ENCODE data around the gene SHC4. TPM values are rescaled to one million over a fixed set of nuclear protein-coding genes. Genes with fewer than 3 reads are reported as not detected.
A peak's percentile ranks its signal among the peaks of the same experiment; 100 is the strongest.

Gene SHC4
- total RNA-seq, 1 donor from 2014 or later = 0.58 TPM

GRCh38 chr15:48834756-48835155, 129.0 kb downstream of the SHC4 start:
- no peak overlapping the region for H3K4me3 Mint-ChIP-seq
- peaks cover 1% of the 10 kb centered on the region for H3K36me3 Mint-ChIP-seq
- no peaks in the 10 kb centered on the region for H3K4me1 Mint-ChIP-seq
- H3K27ac Mint-ChIP-seq = no peak overlapping the region
- no peak for DNase-seq (ENCODE audit: low spot score in 2 of 2, unreplicated experiment in 2 of 2)
- H3K27me3 Mint-ChIP-seq (ENCODE audit: low read depth) = no peaks in the 10 kb centered on the region
- TF ChIP-seq, protein P1, sequence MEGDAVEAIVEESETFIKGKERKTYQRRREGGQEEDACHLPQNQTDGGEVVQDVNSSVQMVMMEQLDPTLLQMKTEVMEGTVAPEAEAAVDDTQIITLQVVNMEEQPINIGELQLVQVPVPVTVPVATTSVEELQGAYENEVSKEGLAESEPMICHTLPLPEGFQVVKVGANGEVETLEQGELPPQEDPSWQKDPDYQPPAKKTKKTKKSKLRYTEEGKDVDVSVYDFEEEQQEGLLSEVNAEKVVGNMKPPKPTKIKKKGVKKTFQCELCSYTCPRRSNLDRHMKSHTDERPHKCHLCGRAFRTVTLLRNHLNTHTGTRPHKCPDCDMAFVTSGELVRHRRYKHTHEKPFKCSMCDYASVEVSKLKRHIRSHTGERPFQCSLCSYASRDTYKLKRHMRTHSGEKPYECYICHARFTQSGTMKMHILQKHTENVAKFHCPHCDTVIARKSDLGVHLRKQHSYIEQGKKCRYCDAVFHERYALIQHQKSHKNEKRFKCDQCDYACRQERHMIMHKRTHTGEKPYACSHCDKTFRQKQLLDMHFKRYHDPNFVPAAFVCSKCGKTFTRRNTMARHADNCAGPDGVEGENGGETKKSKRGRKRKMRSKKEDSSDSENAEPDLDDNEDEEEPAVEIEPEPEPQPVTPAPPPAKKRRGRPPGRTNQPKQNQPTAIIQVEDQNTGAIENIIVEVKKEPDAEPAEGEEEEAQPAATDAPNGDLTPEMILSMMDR (IDR thresholded peaks at IDR 0.05; ENCODE audit: unreplicated experiment) = no peak
- H3K9me3 Mint-ChIP-seq = peaks cover 24% of the 10 kb centered on the region

DNA sequence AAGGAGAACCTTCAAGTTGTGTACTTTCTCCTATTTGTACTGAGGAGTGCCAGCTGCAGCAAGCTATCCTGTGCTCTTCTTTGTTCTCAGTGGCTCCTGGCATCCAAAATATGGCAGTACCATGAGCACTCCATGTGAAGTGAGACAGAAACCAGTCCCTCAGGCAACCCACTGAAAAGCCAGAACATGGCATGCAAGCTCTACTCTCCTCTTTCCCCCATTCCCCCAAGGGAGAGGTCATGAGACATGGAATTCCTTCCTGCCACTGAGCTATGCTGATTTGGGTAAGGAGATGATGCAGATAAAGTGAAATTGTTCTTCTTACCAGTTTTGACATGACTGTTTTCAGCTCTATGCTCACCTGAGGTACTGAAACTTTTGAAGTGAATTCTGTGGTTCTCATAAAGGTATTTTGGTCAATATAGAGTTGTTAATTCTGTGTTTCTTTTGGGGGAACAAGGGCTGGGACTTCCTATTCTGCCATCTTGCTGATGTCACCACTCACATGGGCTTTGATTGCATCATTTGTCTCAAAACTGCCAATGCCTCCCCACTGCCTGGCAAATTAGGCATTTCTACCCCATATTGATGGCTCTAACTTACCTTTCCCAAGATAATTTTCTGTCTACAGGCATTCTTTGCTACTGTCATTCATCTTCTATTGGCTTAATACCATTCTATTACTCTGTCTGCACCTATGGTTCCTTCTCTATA, 130.0 kb downstream of the SHC4 start:
- H3K4me1 Mint-ChIP-seq = peaks cover 5% of the 10 kb centered on the region
- TF ChIP-seq, protein P1 (IDR thresholded peaks at IDR 0.05; ENCODE audit: unreplicated experiment) = no peak
- peaks cover 1% of the 10 kb centered on the region for H3K36me3 Mint-ChIP-seq
- DNase-seq (ENCODE audit: low spot score in 2 of 2, unreplicated experiment in 2 of 2) = no peak
- no peaks in the 10 kb centered on the region for H3K27me3 Mint-ChIP-seq (ENCODE audit: low read depth)
- H3K27ac Mint-ChIP-seq = no peak overlapping the region
- peaks cover 24% of the 10 kb centered on the region for H3K9me3 Mint-ChIP-seq
- no peak overlapping the region for H3K4me3 Mint-ChIP-seq

DNA sequence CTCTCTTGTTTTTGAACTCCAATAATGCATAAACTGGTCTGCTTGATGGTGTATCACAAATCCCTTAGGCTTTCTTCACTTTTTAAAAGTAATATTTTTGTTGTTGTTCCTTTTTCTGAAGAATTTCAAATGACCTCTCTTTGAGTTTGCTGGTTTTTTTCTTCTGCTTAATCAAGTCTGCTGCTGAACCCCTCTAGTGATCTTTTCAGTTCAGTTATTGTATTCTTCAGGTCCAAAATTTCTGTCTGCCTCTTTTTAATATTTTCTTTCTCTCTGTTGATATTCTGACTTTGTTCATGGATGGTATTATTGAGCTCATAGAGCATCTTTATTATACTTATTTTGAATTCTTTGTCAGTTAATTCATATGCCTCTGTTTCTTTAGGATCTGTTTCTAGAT, 131.1 kb downstream of the SHC4 start:
- H3K4me1 Mint-ChIP-seq = peaks cover 10% of the 10 kb centered on the region
- H3K27ac Mint-ChIP-seq = no peak overlapping the region
- H3K36me3 Mint-ChIP-seq = peaks cover 1% of the 10 kb centered on the region
- no peaks in the 10 kb centered on the region for H3K27me3 Mint-ChIP-seq (ENCODE audit: low read depth)
- H3K4me3 Mint-ChIP-seq = no peak overlapping the region
- H3K9me3 Mint-ChIP-seq = peaks cover 24% of the 10 kb centered on the region
- DNase-seq (ENCODE audit: low spot score in 2 of 2, unreplicated experiment in 2 of 2) = no peak
- TF ChIP-seq, protein P1 (IDR thresholded peaks at IDR 0.05; ENCODE audit: unreplicated experiment) = no peak

- no peak overlapping the region for H3K4me3 Mint-ChIP-seq
- peak overlapping the region; percentile 77 for H3K27ac Mint-ChIP-seq
- H3K27me3 Mint-ChIP-seq (ENCODE audit: low read depth) = no peaks in the 10 kb centered on the region
Observed at GRCh38 chr15:48828906-48829305, 134.8 kb downstream of the SHC4 start.

DNA sequence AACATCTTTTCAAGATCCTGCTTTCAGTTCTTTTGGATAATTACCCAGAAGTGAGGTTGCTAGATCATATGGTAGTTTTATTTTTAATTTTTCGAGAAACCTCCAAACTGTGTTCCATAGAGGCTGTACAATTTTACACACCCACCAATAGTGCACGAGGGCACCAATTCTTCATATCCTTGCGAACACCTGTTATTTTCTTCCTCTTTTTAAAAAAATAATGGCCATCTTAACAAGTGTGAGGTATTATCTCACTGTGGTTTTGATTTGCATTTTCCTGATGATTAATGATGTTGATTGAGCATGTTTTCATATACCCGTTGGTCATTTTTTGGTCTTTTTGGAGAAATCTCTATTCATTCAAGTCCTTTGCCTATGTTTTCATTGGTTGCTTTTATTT, 135.2 kb downstream of the SHC4 start:
- TF ChIP-seq, protein P1 (IDR thresholded peaks at IDR 0.05; ENCODE audit: unreplicated experiment) = no peak
- peaks cover 15% of the 10 kb centered on the region for H3K4me1 Mint-ChIP-seq
- H3K4me3 Mint-ChIP-seq = no peak overlapping the region
- H3K27me3 Mint-ChIP-seq (ENCODE audit: low read depth) = no peaks in the 10 kb centered on the region
- peaks cover 17% of the 10 kb centered on the region for H3K9me3 Mint-ChIP-seq
- peak overlapping the region; percentile 77 for H3K27ac Mint-ChIP-seq
- peaks cover 1% of the 10 kb centered on the region for H3K36me3 Mint-ChIP-seq
- no peak for DNase-seq (ENCODE audit: low spot score in 2 of 2, unreplicated experiment in 2 of 2)

More at GRCh38 chr15:48828906-48829305, 134.8 kb downstream of the SHC4 start:
- Mint-ChIP-seq H3K4me1 (peaks cover 14% of the 10 kb centered on the region), H3K36me3 (peaks cover 1% of the 10 kb centered on the region), H3K9me3 (peaks cover 21% of the 10 kb centered on the region)
- DNase-seq (ENCODE audit: low spot score in 2 of 2, unreplicated experiment in 2 of 2) = no peak
- TF ChIP-seq, protein P1 (IDR thresholded peaks at IDR 0.05; ENCODE audit: unreplicated experiment) = no peak

Data from mesothelial cell of epicardium (in vitro differentiated cells).